Jurkat, Clone E6-1 (cell line): ENCODE results near the gene ULK4.
"Not testable (repeated sequence)": the region's sequence is repeated elsewhere in the genome, so short reads cannot be mapped to it uniquely, and the experiment has no call there.

Experiments
- DNase-seq: peaks from one replicate; pipeline ENCODE4 v3.0.0-alpha.2; 2011; ENCODE audit warnings: low read depth, low spot score
- H3K4me3 ChIP-seq: 2 replicates; pipeline ENCODE4 v1.5.1; 2011; ENCODE audit warnings: mild to moderate bottlenecking, low read length, control low read depth, moderate library complexity

The ULK4 gene

GRCh38 chr3:41565003-41565402 is 396.9 kb downstream of the ULK4 start:
- H3K4me3 ChIP-seq: no peak overlapping the region
- no peak for DNase-seq

GRCh38 chr3:41556245-41556644 is 405.7 kb downstream of the ULK4 start:
- not testable (repeated sequence) for H3K4me3 ChIP-seq, DNase-seq

DNA sequence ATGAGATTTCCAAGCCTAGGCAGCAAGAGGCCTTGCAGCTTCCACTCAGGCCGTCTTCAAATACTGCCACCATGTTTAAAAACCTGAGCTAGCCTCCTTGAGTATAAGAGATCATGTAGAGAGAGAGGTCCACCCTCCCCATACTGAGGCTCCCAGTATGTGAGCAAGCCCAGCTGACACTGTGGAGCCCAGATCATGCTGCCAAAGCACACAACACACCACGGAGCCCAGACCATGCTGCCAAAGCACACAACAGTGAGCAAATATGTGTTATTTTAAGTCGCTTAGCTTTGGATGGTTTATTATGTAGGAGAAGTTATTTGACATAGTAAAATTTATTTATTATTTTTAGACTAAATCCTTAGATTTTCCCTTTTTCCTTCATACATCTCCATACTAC is 428.9 kb downstream of the ULK4 start:
- DNase-seq: no peak
- H3K4me3 ChIP-seq: no peak overlapping the region

DNA sequence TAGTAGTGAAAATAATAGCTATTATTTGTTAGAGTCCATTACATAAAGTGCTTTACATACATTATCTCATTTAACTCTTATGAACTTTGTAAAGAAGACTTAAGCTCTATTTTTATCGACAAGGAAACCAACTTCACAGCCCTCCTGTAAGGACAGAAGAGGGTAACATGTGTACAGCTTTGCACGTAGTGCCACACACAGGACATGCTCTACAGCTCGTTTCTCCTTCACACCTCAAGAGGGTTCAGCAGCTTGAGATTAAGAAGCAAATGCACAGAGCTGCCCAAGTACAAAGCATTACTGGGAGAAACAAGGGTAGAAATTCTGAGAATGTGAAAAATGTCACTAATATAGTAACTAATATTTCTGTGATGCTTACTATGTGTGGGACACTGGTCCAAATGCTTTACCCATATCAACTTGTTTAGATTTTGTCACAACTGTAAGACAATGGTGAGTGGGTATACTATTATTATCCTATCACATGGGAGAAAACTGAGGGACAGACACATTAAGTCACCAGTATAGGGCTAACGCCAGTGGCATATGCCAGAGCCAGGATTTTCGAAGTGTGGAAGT is 434.8 kb downstream of the ULK4 start:
- H3K4me3 ChIP-seq: no peak overlapping the region

DNA sequence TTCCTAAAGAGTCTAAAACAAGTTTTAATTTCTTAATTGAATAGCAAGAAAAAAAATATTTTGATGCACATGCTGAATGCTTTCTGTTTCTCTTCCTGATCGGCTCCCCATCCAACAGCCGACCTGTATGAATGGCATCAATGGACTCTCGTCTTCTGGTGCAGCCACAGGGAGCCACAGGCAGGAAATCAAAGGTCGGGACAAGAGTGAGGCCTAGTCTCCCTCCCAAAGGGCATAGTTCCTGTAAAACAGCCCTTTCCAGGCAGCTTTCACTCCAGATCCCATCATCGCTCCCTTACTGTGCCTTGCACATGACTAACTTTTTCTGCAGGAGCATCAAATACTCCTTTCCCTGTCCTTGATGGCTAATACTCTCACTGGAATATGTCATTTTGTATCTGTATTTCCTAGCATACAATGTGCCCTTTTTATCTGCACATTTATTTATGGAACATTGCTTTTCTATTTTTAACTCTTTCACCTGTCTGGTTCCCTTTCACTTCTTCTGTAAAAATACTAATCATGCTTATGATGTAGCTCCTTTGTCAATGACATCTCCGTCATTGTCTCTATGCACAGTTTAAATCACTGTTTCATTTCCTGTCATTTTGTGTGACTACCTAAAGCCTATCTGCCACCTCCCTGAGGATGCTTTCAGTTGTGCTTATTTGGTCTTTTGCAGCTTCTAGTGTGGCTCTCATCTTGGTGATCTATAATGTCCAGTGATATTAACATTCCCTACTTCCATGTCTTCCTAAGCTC is 436.4 kb downstream of the ULK4 start:
- no peak overlapping the region for H3K4me3 ChIP-seq
- no peak for DNase-seq

More for the DNA sequence above, 434.8 kb downstream of the ULK4 start:
- DNase-seq: no peak

GRCh38 chr3:41523897-41524296 is 438.0 kb downstream of the ULK4 start:
- DNase-seq: no peak
- no peak overlapping the region for H3K4me3 ChIP-seq

GRCh38 chr3:41522612-41523011 is 439.3 kb downstream of the ULK4 start:
- DNase-seq: no peak

GRCh38 chr3:41521010-41521655 is 440.8 kb downstream of the ULK4 start:
- no peak for DNase-seq
- no peak overlapping the region for H3K4me3 ChIP-seq

More at GRCh38 chr3:41522612-41523011, 439.3 kb downstream of the ULK4 start:
- no peak overlapping the region for H3K4me3 ChIP-seq

- H3K4me3 ChIP-seq: no peak overlapping the region
- DNase-seq: no peak
Measured at GRCh38 chr3:41519746-41520145, 442.2 kb downstream of the ULK4 start.

DNA sequence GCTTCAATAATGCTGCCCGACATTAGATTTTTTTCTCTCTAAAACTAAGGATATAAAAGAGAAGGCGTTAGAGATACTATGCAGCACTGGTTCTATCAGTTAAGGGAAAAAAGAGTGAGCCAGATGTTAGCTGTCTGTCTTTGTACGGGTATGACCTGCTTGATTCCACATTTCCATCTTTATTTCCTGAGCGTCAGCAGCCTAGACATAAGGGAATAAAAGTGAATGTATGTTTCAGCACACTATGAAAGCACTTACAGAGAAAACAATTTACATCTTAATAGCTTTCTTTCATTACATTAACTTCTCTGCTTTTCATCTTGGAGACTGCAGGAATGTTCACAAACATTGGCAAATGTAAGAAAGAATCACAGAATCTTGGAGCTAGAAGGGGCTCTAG is 443.3 kb downstream of the ULK4 start:
- DNase-seq: no peak
- no peak overlapping the region for H3K4me3 ChIP-seq

DNA sequence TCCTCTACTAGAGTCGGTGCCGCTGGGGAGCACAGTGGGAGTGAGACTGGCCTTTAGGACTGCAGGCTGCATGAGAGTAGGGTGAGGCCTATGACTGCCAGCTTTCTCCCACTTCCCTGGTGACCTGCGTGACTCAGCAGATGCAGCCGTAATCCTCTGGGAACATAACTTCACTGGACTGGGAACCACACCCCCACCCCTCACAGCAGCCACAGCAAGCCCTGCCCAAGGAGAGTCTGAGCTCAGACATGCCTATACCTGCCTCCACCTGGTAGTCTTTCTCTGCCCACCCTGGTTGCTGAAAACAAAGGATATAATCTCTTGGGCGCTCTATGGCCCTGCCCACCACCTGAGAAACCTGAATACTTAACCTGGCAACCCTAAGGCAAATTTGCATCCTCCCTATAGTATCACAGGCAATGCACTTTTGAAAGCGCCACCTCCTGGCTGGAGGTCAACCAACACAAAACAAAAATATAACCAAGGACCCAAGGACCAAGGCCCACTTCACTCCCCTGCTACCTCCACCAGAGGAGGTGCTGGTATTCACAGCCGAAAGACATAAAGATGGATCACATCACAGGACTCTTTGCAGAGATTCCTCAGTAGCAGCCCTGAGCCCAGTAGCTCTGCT is 453.7 kb downstream of the ULK4 start:
- no peak overlapping the region for H3K4me3 ChIP-seq
- DNase-seq: no peak

DNA sequence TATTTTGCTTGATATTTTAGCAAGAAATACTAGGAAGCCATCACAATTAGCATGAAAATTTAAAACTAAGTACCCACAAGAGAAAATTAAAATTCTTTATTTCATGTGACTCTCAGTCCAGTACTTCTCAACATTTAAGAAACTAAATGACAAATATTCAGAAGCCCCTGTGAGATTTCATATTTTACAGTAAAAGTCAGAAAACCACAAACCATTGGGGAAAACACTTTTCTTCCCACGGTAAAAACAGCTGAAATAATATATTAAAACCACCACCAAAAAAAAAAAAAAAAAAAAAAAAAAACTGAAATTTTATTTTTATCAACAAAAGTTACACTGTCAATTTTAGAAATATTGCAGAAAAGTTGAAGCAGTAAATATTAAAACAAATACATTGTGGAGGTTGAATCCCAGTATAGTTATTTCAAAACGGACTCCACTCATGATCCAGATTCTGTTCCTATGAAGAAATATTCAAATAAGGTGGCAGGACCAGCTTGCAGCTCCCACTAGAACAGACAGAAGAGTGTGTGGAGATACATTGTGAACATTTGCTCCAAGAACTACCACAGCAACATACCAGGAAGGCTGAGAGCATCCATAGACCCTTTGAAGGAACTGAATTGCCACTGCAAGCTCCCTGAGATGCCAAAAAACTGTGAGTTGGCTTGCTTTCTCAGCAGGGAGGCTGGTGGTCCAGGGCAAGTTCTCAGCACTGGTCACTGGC is 454.4 kb downstream of the ULK4 start:
- H3K4me3 ChIP-seq: no peak overlapping the region
- no peak for DNase-seq

- H3K4me3 ChIP-seq: no peak overlapping the region
- no peak for DNase-seq
Measured at GRCh38 chr3:41503998-41504623, 457.8 kb downstream of the ULK4 start.

DNA sequence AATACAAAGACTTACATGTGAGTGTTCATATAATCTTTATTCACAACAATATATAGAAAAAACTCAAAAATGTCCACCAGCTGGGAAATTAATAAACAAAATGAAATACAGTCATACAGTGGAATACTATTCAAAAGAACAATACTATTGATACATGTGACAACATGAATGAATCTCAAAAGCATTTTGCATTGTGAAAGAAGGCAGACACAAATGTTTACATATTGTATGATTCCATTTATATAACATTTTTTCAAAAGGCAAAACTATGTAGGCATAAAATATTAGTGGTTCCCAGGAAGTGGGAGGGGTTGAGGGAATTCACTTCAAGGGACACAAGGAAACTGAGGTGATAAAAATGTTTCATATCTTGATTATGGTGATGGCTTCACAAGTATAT is 459.4 kb downstream of the ULK4 start:
- H3K4me3 ChIP-seq: no peak overlapping the region
- no peak for DNase-seq

DNA sequence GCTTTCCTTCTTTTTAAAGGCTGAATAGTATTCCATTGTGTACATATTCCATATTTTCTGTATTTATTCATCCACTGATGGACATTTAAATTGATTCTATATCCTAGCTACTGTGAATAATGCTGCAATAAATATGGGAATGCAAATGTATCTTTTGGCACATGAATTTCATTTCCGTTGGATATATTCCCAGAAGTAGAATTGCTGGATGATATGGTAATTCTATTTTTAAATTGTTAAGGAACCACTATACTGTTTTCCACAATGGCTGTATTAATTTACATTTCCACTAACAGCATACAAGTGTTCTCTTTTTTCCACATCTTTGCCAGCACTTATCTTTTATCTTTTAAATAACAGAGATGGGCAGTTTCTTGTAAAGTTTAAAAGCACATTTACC is 459.9 kb downstream of the ULK4 start:
- no peak overlapping the region for H3K4me3 ChIP-seq
- DNase-seq: no peak

DNA sequence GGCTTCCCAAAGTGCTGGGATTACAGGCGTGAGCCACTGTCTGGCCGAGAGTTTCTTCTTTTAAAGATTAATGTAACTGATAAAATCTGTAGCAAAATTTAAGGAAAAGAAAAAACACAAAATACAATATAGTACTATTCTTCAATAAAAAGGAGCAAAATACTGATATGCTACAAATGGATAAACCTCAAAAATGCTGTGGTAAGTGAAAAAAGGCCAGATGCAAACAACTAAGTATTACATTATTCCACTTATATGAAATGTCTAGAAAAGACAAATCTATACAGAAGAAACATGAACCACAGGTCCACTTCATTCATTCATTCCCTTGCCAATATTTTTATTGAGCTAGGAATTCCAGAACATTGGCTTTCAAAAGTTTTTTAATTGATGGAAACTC is 463.1 kb downstream of the ULK4 start:
- no peak for DNase-seq

DNA sequence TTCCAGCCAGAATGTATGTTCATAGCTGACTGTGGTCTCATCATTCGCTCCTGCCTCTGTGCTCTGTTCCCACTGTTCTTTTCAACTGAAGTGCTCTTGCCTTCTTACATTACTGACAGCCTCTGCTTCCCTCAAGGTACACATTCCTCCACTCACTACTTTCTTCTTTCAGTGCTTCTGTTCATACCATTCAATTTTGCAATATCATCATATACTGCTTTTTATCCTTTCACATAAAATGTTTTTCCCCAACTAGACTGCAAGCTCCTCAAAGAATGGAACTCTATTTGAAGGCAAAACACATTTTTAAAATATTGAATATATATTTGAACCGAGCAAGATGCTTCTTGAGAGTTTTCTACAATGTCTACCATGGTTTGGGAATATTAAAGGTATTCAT is 471.5 kb downstream of the ULK4 start:
- no peak for DNase-seq
- no peak overlapping the region for H3K4me3 ChIP-seq

More for the DNA sequence above, 463.1 kb downstream of the ULK4 start:
- H3K4me3 ChIP-seq: no peak overlapping the region

DNA sequence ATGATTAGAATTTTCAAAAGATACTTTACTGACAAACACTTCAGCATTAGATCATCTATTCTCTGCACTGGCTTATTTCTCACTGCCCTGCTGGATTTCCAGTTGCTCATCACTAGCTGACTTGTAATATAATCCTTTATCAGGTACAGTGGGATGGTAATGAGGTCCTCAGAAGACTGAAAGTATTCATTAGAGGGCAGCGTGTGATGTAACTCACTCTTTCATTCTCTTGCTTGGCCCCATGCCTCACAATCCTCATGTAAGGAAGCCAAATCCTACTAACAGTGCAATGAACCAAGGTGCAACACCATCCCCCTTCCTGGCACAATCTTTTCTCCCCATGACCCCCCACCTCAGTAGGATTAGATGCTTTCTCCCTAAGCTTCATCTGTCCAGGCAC is 472.7 kb downstream of the ULK4 start:
- H3K4me3 ChIP-seq: no peak overlapping the region
- DNase-seq: no peak

DNA sequence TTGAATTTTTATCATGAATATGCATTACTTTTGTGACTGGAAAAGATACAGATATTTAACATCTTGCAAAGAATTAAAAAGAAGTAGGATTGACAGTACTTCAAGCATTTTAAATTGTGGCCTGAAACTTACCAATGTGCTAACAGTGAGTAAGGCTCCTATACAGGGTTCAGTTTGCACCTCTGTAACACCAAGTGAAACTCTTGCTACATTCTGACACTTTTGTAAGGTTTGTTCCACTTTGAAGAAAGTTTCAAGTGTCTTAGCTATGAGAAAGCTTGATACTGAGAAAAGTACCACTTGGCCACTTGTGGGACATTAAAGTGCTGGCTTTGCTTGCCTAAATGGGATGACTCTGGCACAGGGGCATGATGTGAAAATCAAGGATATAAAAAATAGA is 473.4 kb downstream of the ULK4 start:
- DNase-seq: no peak
- H3K4me3 ChIP-seq: no peak overlapping the region
